ENCODE results near the gene TPCN1.

GRCh38 chr12:113298861-113299545, 77.7 kb downstream of the TPCN1 start:
- TF ChIP-seq ZNF621 (tag by site-specific recombination; IDR thresholded peaks at IDR 0.05) (no peak), REST (tag by site-specific recombination; IDR thresholded peaks at IDR 0.05) (no peak), SETDB1 (IDR thresholded peaks at IDR 0.05; ENCODE audit: insufficient read length, low read length) (no peak), ZNF423 (tag by site-specific recombination; IDR thresholded peaks at IDR 0.05) (no peak), RBAK (tag by site-specific recombination; IDR thresholded peaks at IDR 0.05) (no peak), ZNF239 (tag by site-specific recombination; IDR thresholded peaks at IDR 0.05) (no peak), ZNF223 (tag by site-specific recombination; IDR thresholded peaks at IDR 0.05) (no peak), ZNF776 (tag by site-specific recombination; IDR thresholded peaks at IDR 0.05; ENCODE audit: borderline replicate concordance) (no peak), YY1 (tag by site-specific recombination; IDR thresholded peaks at IDR 0.05) (no peak), ZNF610 (tag by site-specific recombination; IDR thresholded peaks at IDR 0.05; ENCODE audit: borderline replicate concordance) (no peak)
- TF ChIP-seq, protein P1, sequence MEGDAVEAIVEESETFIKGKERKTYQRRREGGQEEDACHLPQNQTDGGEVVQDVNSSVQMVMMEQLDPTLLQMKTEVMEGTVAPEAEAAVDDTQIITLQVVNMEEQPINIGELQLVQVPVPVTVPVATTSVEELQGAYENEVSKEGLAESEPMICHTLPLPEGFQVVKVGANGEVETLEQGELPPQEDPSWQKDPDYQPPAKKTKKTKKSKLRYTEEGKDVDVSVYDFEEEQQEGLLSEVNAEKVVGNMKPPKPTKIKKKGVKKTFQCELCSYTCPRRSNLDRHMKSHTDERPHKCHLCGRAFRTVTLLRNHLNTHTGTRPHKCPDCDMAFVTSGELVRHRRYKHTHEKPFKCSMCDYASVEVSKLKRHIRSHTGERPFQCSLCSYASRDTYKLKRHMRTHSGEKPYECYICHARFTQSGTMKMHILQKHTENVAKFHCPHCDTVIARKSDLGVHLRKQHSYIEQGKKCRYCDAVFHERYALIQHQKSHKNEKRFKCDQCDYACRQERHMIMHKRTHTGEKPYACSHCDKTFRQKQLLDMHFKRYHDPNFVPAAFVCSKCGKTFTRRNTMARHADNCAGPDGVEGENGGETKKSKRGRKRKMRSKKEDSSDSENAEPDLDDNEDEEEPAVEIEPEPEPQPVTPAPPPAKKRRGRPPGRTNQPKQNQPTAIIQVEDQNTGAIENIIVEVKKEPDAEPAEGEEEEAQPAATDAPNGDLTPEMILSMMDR (tag by site-specific recombination; IDR thresholded peaks at IDR 0.05) = no peak

All from HEK293 (cell line).